OCI-M2 (cell line): ENCODE data around the gene WDR62.

ENCODE experiments used
- DNase-seq: peaks from one replicate; lab custom pipeline; 2025; ENCODE audit not compliant: unreplicated experiment; lab: John Stamatoyannopoulos, UW

WDR62 gene

GRCh38 chr19:36139473-36140303 is 85.0 kb downstream of the WDR62 start, which contains the start of gene CAPNS1:
CAPNS1 (plus strand) TSS chr19:36140066; CDS start chr19:36141012, 946 bp downstream.
- peak; percentile 99 for DNase-seq

GRCh38 chr19:36140304-36141038 is 85.8 kb downstream of the WDR62 start:
- DNase-seq, result peak; percentile 92

- DNase-seq, result peak; percentile 90
Measured at GRCh38 chr19:36141039-36141927, 86.6 kb downstream of the WDR62 start.

- no peak for DNase-seq
Measured at GRCh38 chr19:36142046-36142445, 87.3 kb downstream of the WDR62 start.

GRCh38 chr19:36142496-36142895 is 87.8 kb downstream of the WDR62 start:
- DNase-seq, result no peak

- no peak for DNase-seq
Measured at GRCh38 chr19:36144624-36145023, 89.9 kb downstream of the WDR62 start.

- DNase-seq, result no peak
Measured at GRCh38 chr19:36149673-36150406, 95.1 kb downstream of the WDR62 start.

GRCh38 chr19:36150586-36150985 is 95.9 kb downstream of the WDR62 start:
- no peak for DNase-seq

- DNase-seq, result no peak
Measured at GRCh38 chr19:36151144-36152018, 96.7 kb downstream of the WDR62 start.

- no peak for DNase-seq
Measured at GRCh38 chr19:36152019-36152351, 97.3 kb downstream of the WDR62 start.

- DNase-seq, result no peak
Measured at GRCh38 chr19:36152352-36153091, 97.8 kb downstream of the WDR62 start, which contains the start of gene COX7A1. COX7A1 (minus strand) TSS chr19:36152447; CDS start chr19:36152407, 40 bp downstream.

- no peak for DNase-seq
Measured at GRCh38 chr19:36153126-36153525, 98.4 kb downstream of the WDR62 start.
